H9 (cell line): Measurements from ENCODE around the gene RBFOX1. TPM values are rescaled to one million over a fixed set of nuclear protein-coding genes. Genes with fewer than 3 reads are reported as not detected.

Experiments
- DNase-seq: peaks from one replicate; pipeline ENCODE4 v3.0.0-alpha.2; 2017
- H2AFZ ChIP-seq: one replicate; pipeline ENCODE4 v1.6.1; 2013; ENCODE audit warnings: mild to moderate bottlenecking, low read length, control low read depth, moderate library complexity
- H2AK5ac ChIP-seq: 2 replicates; pipeline ENCODE4 v1.6.1; 2013; ENCODE audit warnings: low read length, control low read depth, mixed read lengths; ENCODE audit not compliant: insufficient read length
- H2BK120ac ChIP-seq: one replicate; pipeline ENCODE4 v1.6.1; 2013; ENCODE audit warnings: low read depth, mild to moderate bottlenecking, low read length, control low read depth, inconsistent platforms; ENCODE audit not compliant: poor library complexity, severe bottlenecking
- H2BK12ac ChIP-seq: 2 replicates; pipeline ENCODE4 v1.6.1; 2013; ENCODE audit warnings: low read length, control low read depth, mixed read lengths, low read depth; ENCODE audit not compliant: insufficient read length
- H2BK15ac ChIP-seq: 2 replicates; pipeline ENCODE4 v1.6.1; 2013; ENCODE audit warnings: low read depth, low read length, control low read depth
- H2BK20ac ChIP-seq: one replicate; pipeline ENCODE4 v1.6.1; 2013; ENCODE audit warnings: low read depth, mild to moderate bottlenecking, low read length, control low read depth, inconsistent platforms; ENCODE audit not compliant: poor library complexity, severe bottlenecking
- H2BK5ac ChIP-seq: 2 replicates; pipeline ENCODE4 v1.6.1; 2013; ENCODE audit warnings: low read length, control low read depth, mixed read lengths; ENCODE audit not compliant: insufficient read length
- H3K14ac ChIP-seq: 2 replicates; pipeline ENCODE4 v1.6.1; 2013; ENCODE audit warnings: low read length, control low read depth; ENCODE audit not compliant: insufficient read depth
- H3K18ac ChIP-seq: 2 replicates; pipeline ENCODE4 v1.6.1; 2013; ENCODE audit warnings: low read depth, mild to moderate bottlenecking, mixed read lengths, low read length, control low read depth; ENCODE audit not compliant: insufficient read length
- H3K23ac ChIP-seq: 2 replicates; pipeline ENCODE4 v1.6.1; 2013; ENCODE audit warnings: low read length, control low read depth, mixed read lengths, low read depth; ENCODE audit not compliant: insufficient read length
- H3K23me2 ChIP-seq: 2 replicates; pipeline ENCODE4 v1.6.1; 2013; ENCODE audit warnings: low read depth, mild to moderate bottlenecking, mixed read lengths, low read length, control low read depth; ENCODE audit not compliant: insufficient read length, poor library complexity, severe bottlenecking
- H3K27ac ChIP-seq: 2 replicates; pipeline ENCODE4 v1.5.1; 2013; ENCODE audit warnings: low read length, control low read depth, mixed read lengths, low read depth; ENCODE audit not compliant: insufficient read length
- H3K27me3 ChIP-seq: 2 replicates; pipeline ENCODE4 v1.6.1; 2013; ENCODE audit warnings: low read length, control low read depth, inconsistent platforms; ENCODE audit not compliant: insufficient read depth
- H3K4ac ChIP-seq: 2 replicates; pipeline ENCODE4 v1.6.1; 2013; ENCODE audit warnings: low read depth, mild to moderate bottlenecking, control low read depth, inconsistent platforms, low read length, moderate library complexity
- H3K4me1 ChIP-seq: 2 replicates; pipeline ENCODE4 v1.6.1; 2013; ENCODE audit warnings: low read length, control low read depth, inconsistent platforms; ENCODE audit not compliant: insufficient read depth
- H3K4me2 ChIP-seq: 2 replicates; pipeline ENCODE4 v1.6.1; 2013; ENCODE audit warnings: low read length, control low read depth, mixed read lengths; ENCODE audit not compliant: insufficient read length, insufficient read depth
- H3K56ac ChIP-seq: 2 replicates; pipeline ENCODE4 v1.6.1; 2013; ENCODE audit warnings: low read depth, mild to moderate bottlenecking, mixed read lengths, low read length, control low read depth; ENCODE audit not compliant: insufficient read length
- H3K79me1 ChIP-seq: 2 replicates; pipeline ENCODE4 v1.6.1; 2013; ENCODE audit warnings: low read depth, mild to moderate bottlenecking, moderate library complexity, low read length, control low read depth, inconsistent platforms; ENCODE audit not compliant: insufficient read depth, poor library complexity, severe bottlenecking
- H3K79me2 ChIP-seq: 2 replicates; pipeline ENCODE4 v1.6.1; 2013; ENCODE audit warnings: low read length, control low read depth, inconsistent platforms; ENCODE audit not compliant: insufficient read depth
- H3K9ac ChIP-seq: 2 replicates; pipeline ENCODE4 v1.6.1; 2013; ENCODE audit warnings: low read length, control low read depth, mixed read lengths; ENCODE audit not compliant: insufficient read length; ENCODE audit errors: extremely low read depth
- H3K9me3 ChIP-seq: one replicate; pipeline ENCODE4 v1.6.1; 2013; ENCODE audit warnings: low read depth, low read length, inconsistent platforms; ENCODE audit not compliant: control insufficient read depth
- H3T11ph ChIP-seq: one replicate; pipeline ENCODE4 v1.6.1; 2013; ENCODE audit warnings: mild to moderate bottlenecking, low read length, control low read depth, inconsistent platforms
- H4K20me1 ChIP-seq: one replicate; pipeline ENCODE4 v1.6.1; 2013; ENCODE audit not compliant: control insufficient read depth, insufficient read length, insufficient read depth
- H4K5ac ChIP-seq: 2 replicates; pipeline ENCODE4 v1.6.1; 2013; ENCODE audit warnings: low read depth, mild to moderate bottlenecking, mixed read lengths, low read length, control low read depth; ENCODE audit not compliant: insufficient read length
- H4K8ac ChIP-seq: replicated peaks from 2 replicates; pipeline ENCODE4 v1.6.1; 2013; ENCODE audit warnings: low read length, control low read depth, mixed read lengths, low read depth; ENCODE audit not compliant: insufficient read length
- H4K91ac ChIP-seq: 2 replicates; pipeline ENCODE4 v1.6.1; 2013; ENCODE audit warnings: low read depth, mild to moderate bottlenecking, moderate library complexity, mixed read lengths, low read length, control low read depth; ENCODE audit not compliant: insufficient read length
- H3K27ac Mint-ChIP-seq, 3 experiments: 2 replicates in 2 of 3; 3 replicates in 1 of 3; pipeline ENCODE4 v1.8.0; 2020 to 2021; ENCODE audit warnings: mixed read lengths in 3 of 3, mild to moderate bottlenecking in 1 of 3, moderate library complexity in 1 of 3
- H3K27me3 Mint-ChIP-seq: 2 replicates; pipeline ENCODE4 v1.8.0; 2021; ENCODE audit warnings: low read depth, mild to moderate bottlenecking, moderate library complexity, mixed read lengths
- H3K36me3 Mint-ChIP-seq, 3 experiments: 2 replicates in 2 of 3; 3 replicates in 1 of 3; pipeline ENCODE4 v1.8.0; 2020 to 2021; ENCODE audit warnings: low read depth in 3 of 3, mixed read lengths in 3 of 3; ENCODE audit not compliant: insufficient read depth in 1 of 3
- H3K4me1 Mint-ChIP-seq, 2 experiments: 2 replicates each; pipeline ENCODE4 v1.8.0; 2020; ENCODE audit warnings: mixed read lengths in 2 of 2
- H3K4me3 Mint-ChIP-seq, 2 experiments: 2 replicates in 1 of 2; 3 replicates in 1 of 2; pipeline ENCODE4 v1.8.0; 2020 to 2021; ENCODE audit warnings: mild to moderate bottlenecking in 2 of 2, mixed read lengths in 2 of 2, moderate library complexity in 1 of 2
- H3K9me3 Mint-ChIP-seq, 2 experiments: 2 replicates in 1 of 2; 3 replicates in 1 of 2; pipeline ENCODE4 v1.8.0; 2020; ENCODE audit warnings: mild to moderate bottlenecking in 2 of 2, mixed read lengths in 2 of 2, moderate library complexity in 1 of 2
- CTCF ChIP-seq: fragments of 200-600 bp; sonication (generic); conservative IDR thresholded peaks from 3 replicates; pipeline ENCODE4 v1.8.0; 2021; ENCODE audit warnings: antibody characterized with exemption, mild to moderate bottlenecking
- WGBS: extraction: QIAGEN DNeasy Blood & Tissue Kit; methylation state at CpG from one replicate; pipeline ENCODE4 v1.1.7; 2013; ENCODE audit warnings: missing lambda C conversion rate, low lambda C conversion rate, mixed read lengths; ENCODE audit not compliant: insufficient read length; ENCODE audit errors: extremely low coverage; 5-methylcytosine and 5-hydroxymethylcytosine counted together
- total RNA-seq: library from RNA; stranded (reverse); gene quantifications from 2 replicates; pipeline ENCODE4 v1.2.1, GENCODE V29; 2021

Gene RBFOX1
- total RNA-seq, 1 experiment from 2014 or later, result 2.0 TPM

GRCh38 chr16:7443142-7443541 is 110.5 kb downstream of the RBFOX1 start:
- DNase-seq, result no peak
- Histone ChIP-seq H3K23me2 (no peaks in the 10 kb centered on the region), H3K56ac (no peak overlapping the region), H4K8ac (no peak overlapping the region), H3K4me1 (peaks cover 17% of the 10 kb centered on the region; the same call in 1 of the 2 replicates), H3K79me1 (no peaks in the 10 kb centered on the region), H2AFZ (no peak overlapping the region), H2BK120ac (no peak overlapping the region), H2BK5ac (no peak overlapping the region), H3K4ac (no peak overlapping the region), H3K9me3 (no peaks in the 10 kb centered on the region), H3T11ph (no peak overlapping the region), H4K5ac (no peak overlapping the region), H3K27me3 (no peaks in the 10 kb centered on the region), H4K20me1 (no peaks in the 10 kb centered on the region), H3K4me2 (no peak overlapping the region), H3K23ac (no peak overlapping the region), H3K18ac (no peak overlapping the region), H4K91ac (no peak overlapping the region), H2AK5ac (no peak overlapping the region), H2BK20ac (no peak overlapping the region), H3K79me2 (no peaks in the 10 kb centered on the region), H2BK15ac (no peak overlapping the region), H3K14ac (no peak overlapping the region), H3K9ac (no peak overlapping the region), H2BK12ac (no peak overlapping the region), H3K27ac (no peak overlapping the region)
- no peak overlapping the region for H3K4me3 Mint-ChIP-seq
- peaks cover 0 to 3% (median 3%) of the 10 kb centered on the region in 3 experiments; a peak in 2 of 7 replicates for H3K36me3 Mint-ChIP-seq
- TF ChIP-seq CTCF, result no peak
- WGBS, result no CpG with 5 or more reads among the region's 4 CpGs
- H3K9me3 Mint-ChIP-seq, result peaks cover 0 to 2% of the 10 kb centered on the region in 2 experiments; a peak in 1 of 5 replicates
- no peaks in the 10 kb centered on the region for H3K27me3 Mint-ChIP-seq
- H3K4me1 Mint-ChIP-seq, result peaks cover 40 to 41% of the 10 kb centered on the region in 2 experiments
- no peak overlapping the region for H3K27ac Mint-ChIP-seq
